GM21528 (cell line): ENCODE results near the gene SND1.

Experiments
- ATAC-seq: cut with Tn5 transposase; IDR thresholded peaks from one replicate; pipeline ENCODE4 v1.9.1; 2021; ENCODE audit warnings: mild to moderate bottlenecking, moderate library complexity; ENCODE audit not compliant: unreplicated experiment, low FRiP score

Gene SND1

DNA sequence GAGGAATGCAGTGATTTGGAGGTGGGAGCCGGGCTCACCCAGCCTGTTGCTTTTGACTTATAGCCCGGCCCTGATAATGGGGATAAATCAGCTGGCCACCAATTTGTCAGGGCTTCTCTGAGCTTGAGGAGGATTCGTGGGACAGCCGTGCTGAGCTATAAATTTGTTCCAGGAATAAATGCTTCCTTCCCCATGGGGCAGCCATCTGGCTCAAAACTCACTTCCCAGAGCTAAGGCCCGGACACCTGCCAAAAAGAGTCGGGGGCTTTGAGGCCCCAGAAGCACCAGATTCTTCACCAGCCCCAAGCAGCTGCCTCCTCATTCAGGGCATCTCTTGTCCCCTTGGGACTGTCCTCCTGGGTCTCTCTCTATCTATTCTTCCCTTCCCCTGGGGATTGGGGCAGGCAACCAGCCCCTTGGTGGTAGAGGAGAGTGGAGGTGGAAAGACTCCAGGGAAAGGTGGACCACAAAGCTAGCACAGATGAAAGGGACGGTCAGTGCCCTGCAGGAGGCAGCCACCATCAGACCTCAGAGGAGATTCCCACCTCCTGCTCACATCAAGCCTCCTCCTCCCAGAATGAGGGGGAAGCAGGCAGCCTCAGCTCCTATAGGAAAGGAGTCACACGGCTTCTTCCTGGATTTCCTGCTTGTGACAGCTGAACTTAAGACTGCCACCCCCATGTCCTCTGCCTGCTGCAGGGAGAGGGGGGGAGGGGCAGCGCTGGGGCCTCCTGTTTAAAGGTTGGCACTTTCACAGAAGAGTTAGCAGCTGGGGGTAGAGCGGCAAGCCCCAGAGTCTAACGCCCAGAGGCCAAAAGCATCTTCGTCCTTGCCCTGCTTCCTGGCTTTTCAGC is 423.5 kb downstream of the SND1 start:
- no peak for ATAC-seq

DNA sequence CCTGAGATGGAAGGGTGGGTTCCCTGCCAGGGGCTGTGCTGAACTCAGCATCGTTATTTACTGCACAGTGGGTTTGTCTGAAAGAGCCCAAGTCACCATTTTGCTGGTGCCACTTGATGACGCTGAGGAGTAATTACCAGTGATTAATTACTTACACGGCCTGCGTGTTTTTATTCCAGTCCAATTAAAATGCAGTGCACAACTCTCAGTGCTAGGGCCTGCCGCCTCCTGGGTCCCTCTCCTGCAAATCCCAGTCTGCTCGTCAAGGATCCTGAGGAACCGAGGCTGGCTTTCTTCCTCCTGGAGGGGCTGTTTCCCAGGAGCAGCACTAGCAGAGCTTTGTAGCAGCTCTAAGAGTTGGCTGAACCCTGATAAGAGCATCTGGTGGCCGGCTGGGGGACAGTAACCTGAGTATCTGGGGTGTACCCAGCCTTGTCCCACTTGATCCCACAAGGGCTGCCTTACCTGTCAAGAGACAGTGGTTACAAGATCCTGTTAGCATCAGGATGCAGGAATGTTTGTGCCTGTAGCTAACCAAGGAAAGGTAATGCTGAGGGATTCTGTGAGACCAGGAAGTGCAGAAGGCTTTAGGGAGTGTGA is 424.3 kb downstream of the SND1 start:
- ATAC-seq, result no peak

DNA sequence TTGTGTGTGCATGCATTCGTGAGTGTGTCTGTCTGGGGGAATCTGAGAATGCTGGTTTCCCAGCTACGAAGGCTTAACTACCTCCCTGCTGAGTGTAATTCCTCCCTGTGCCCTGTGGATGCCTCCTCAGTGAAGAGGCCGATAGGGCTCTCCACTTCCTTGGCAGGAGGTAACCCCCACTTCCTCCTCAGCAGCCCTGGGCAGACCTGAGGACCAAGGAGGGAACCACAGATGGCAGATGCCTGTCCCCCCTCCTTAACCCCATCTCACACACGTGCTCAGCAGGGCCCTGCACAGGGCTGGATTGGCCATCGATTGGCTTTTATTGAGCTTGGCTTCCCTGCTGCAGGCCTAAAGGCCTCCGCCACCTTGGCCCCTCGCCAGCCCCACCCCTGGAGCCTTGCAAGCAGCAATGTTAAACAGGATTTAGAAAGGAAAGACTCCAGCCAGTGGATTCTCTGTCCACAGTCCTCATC is 424.8 kb downstream of the SND1 start:
- no peak for ATAC-seq

DNA sequence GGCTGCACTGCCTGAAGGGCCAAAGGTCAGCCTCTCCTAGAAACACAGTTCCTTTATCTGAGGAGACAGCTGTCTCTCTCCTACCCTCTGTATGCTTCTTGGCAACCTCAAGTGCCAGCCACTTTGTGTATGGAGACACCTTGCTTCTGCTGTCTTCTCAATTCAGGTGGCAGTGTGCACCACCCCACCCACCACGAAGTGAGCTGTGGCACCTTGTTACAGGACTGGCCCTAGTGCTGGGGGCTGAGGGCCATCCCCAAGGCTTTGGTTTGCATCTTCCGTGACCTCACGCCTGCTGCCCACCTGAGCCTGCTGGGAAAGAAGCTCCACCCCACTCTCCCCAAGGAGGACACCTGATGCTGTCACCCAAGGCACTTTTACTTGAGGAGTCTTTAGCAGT is 426.3 kb downstream of the SND1 start:
- no peak for ATAC-seq

DNA sequence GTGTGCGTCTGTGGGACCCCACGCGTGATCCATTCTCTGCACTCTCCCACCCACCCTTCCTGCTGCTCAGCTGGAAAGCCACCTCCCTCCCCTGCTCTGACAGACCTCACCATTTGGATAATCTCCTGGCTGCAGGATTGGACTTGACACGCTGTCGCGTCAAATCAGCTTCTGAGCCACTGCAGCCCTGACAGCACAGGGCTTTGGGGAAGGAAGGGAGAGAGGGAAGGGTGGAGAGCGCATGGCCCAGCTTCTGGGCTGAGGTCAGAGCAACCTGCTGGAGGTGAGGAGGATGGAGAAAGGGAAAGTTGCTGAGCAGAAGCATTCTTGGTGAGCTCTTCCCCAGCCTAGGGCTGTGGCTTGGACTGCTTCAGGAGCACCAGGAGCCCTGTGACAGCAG is 428.2 kb downstream of the SND1 start:
- ATAC-seq, result no peak

DNA sequence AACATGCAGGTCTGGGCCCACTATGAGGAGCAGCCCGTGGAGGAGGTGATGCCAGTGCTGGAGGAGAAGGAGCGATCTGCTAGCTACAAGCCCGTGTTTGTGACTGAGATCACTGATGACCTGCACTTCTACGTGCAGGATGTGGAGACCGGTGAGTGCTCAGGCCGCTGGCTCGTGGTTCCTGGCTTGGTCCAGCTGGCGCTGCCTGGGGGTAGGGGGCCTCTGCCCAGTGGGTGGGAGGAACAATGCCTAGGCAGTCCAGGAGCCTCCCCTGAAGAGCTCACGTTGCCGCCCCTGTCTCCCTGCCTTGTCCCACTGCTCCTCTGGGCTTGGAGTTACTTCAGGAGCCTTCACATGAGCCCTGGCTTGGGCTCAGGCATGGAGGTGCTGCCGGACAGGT is 429.4 kb downstream of the SND1 start:
- ATAC-seq, result no peak

DNA sequence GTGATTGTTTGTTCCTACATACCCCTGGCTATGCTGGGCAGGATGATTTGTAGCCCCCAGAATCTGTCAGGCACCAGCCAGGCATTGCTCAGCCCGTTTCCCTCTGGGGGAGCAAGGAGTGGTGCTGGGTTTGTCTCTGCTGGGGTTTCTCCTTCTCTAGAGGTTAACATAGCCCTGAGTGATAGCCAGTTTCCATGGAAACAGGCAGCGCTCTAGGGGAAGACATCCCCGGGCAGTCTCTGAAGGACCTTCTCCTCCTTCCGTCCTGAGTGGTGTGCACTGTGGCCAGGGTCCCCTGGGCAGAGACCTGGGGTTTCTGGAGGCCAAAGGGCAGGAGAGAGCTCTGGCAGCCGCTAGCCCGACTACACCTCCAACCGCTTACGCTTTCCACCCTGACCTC is 429.8 kb downstream of the SND1 start:
- no peak for ATAC-seq

DNA sequence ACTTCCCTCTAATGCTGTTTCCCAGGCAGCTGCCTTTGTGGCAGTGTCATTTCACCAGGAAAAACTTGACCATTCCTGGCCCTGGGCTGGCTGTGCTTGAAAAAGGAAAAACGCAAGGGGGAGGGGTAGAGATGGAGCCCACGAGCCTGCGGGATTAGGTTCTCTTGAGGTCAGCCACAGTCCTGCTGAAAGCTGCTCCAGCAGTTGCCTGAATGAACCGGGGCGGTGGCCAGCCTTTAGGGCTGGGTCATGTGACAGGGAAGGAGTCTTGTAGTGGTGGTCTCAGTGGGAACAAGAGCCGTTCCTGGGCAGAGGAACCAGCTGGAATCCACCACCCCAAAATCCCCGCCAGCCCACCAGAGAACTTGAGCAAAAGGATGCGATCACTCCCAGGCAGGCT is 430.4 kb downstream of the SND1 start:
- ATAC-seq, result no peak

DNA sequence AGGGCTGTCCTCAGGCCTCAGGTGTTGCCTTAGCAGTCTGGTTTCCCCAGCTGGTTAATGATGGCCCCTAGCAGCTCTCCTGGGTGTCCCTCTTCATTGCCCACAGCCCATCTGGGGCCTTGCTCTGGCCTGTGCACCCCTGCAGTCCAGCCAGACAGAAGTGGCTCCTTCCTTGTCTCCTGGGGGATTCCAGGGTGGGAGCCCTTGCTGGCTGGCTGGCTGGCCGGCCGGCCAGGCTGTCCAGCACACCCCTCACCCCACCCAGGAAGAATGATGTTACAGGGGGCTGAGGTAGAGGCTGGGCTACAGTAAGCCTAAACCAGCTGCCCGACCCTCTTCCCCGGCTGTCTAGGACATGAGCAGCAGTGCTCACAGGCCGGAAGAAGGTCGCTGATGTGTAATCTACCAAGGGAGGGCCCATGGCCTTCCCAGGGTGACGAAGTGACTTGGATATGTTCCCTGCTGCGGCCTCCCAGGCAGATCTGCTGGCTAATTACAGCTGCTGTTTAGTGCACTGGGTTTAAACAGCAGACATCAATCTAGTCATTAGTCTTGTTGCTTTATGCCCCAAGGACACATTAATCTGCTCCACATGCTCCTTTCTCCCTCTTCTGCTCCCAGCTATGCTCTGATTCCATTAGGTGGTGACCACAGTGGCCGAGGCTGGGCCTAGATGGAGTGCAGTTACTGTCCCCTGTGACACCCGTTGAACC is 433.1 kb downstream of the SND1 start:
- no peak for ATAC-seq

DNA sequence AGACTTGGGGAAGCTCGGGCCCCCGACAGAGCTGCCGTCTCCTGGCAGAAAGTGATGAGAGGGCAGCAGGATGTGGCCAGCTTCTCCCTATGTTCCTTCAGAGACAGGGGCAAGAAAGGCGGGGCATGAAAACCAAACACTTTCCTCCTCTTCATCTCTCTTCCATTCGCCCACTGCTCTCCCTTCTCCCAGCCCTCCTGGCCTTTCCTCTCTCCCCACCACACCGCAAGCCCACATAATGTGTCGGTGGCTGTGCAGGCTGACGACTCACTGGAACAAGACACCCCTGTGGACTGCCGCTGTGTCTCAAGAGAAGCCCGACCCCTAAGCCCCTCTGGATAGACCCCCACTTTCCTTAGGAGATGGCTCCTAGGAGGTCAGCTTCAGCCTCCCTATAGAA is 438.5 kb downstream of the SND1 start:
- ATAC-seq, result no peak

DNA sequence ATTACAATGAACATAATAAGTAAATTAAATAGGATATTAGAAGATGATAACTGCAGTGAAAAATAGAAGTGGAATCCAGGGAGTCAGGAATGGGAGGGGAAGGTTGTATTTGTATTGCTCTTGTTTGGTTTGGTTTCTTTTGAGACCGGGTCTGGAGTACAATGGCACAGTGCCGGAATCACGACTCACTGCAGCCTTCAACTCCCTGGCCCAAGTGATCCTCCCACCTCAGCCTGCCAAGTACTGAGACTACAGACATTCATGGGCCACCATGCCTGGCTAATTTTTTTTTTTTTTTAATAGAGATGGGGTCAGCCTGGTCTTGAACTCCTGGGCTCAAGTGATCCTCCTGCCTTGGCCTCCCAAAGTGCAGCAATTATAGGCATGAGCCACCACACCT is 439.1 kb downstream of the SND1 start:
- no peak for ATAC-seq

DNA sequence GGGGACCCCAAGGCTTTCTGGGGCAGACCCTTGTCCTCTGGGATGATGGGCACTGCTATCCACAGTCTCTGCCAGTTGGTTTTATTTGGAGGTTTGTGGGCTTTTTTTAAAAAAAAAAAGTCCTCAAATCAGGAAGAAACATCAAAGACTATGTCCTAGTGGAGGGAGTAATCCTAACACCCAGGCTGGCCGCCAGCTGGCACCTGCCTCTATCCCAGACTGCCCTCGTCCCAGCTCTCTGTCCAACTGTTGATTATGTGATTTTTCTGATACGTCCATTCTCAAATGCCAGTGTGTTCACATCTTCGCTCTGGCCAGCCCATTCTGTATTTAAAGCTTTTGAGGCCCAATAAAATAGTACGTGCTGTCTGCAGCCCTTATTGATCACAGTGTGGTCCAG is 440.2 kb downstream of the SND1 start:
- ATAC-seq, result no peak

DNA sequence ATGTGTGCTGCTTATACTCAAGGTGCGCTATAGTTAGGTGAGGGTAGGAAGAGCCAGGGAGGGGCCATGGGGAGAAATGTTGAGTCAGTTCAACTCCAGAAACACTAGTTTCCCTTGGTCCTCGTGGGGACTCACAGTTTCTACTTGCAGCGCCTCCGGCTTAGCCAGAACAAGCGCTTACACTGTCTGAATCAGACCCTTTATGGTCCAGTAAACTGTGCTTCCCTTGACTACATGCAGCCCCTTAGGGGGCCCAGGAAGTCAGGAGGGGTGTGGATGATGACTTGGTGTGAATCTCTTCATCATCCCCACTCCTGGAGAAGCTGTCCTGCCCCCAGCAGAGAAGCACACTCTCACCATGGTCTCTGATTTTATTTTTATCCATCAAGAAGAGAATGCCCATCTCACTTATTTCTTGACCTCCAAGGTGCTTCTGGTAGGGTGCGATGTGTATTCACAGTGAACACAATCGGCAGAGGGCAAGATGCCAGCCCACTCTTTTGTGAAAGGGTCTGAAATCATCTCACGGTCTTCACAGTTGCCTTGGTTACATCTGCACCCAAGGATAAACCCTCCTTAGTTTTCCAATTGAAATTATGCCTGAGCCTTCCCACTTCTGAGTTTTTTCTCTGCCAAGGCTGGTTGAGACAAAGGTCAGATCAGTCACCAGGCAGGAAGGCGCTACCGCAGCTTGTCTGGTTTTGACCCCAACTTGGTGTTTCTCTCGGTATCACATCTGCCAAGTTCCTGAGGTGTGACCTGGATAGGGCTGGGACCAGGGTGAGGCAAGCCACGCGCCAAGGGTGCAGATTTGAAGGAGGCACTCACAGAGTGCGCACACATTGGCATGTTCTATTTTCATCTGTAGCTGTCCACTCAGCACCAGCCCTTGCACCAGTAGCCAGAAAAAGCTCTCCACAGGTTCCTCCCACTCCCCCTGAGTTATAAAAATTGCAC is 441.9 kb downstream of the SND1 start:
- no peak for ATAC-seq

DNA sequence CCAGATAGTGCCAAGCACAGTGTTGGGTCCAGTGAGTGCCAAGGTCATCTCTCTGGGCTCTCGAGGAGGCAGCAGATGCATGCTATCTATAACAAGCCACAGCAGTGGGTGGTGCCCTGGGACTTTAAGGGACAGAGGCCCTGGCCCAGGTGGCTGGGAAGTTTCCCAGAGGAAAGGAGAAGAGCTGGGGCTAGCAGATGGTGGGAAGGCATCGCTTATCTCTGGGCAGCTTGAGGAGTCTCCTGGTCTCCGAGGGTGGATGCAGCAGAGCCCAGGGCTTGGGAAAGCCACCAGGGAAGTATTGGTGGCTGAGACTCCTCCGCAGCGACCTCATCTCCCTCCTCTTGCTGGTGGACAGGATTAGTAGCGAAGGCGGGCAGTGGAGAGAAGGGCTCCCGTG is 442.7 kb downstream of the SND1 start:
- ATAC-seq, result no peak

DNA sequence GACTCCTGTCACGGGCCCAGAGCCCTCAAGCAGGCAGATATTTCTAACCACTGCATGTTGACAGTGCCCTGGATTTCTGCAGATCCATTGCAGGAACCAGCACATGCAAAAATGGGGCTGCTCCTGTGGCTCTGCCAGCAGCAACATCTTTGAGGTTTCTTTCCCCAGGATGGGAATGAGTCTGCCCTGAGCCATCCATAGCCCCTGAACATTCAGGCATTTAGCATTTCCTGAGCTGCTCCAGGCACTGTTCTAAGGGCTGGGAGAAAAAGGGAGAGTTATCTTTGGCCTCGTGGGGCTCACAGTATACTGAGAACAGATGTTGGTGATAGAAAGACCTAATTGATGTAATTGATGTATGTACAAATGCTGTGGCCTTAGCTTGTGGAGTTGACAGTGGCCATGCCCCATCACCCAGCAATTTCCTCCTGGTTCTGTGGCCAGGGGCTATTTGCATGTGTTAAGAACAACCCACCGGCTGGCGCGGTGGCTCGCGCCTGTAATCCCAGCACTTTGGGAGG is 445.3 kb downstream of the SND1 start:
- no peak for ATAC-seq

DNA sequence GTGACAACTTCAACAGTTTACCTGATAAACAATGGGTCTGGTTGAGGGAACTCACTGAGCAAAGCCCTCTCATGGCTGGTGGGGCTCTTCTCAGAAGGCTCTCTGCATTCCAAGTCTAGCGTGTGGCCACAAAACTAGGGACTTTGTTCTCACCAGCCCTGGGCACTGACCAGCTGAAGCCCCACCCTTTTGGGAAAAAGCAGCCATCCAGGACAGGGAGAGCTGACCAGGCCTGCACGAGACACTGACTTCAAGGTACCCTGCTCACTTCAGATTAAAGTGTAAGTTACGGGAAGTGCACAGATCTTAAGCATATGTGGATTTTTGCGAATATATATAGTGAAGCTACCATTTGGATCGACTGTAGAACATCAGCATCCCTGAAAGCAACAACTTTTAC is 446.6 kb downstream of the SND1 start:
- no peak for ATAC-seq

DNA sequence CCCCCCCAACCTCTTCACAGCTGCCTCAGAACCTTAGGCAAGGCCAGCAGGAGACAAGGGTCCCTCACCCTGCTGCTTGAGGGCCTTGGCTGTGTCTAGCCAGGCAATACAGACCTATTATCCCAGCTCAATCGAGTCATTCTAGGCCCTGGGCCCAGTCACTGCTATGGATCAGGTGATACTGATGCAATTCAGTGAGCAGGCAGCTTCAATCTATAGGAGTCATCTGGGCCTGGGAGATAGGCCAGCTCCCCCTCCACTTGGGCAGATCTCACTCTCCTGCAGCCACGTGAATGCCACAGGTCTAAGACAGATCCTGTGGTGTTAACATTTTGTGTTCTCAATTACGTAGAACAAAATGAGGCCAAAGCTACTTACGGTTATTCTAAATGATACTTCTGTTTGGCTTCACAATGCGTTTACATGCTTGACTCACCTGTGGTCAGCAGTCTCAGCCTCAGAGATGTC is 447.2 kb downstream of the SND1 start:
- ATAC-seq, result no peak

DNA sequence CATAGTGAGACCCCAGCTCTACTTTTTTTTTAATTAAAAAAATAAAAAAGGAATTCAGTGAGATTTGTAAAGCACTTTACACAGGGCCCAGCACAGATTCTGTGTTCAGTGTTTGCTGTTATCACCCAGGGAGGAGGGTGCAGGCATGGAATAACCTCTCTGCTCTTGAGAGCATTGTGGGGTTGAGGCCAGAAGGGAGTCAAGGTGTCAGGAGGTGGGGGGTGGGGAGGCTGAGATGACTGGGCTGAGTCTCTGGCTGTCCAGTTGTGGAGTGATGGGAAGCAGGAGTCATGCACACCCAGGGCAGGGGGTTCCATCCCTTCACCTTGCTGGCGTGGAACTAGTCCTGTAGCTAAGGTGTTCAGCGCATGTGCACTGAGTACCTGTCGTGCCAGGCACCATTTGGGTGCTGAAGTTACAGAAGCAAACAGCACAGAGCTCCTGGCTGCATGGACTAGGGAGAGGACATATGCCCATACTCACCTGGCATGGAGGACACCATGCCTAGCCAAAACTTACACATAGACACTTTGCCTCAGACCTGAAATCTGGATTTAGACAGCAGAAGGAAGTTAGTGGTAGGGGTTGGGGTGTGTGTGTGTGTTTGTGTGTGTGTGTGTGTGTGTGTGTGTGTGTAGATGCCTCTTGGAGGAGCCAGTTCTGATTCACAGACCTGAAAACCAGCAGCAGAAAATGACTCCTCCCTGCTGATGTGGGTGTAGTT is 448.4 kb downstream of the SND1 start:
- ATAC-seq, result no peak

DNA sequence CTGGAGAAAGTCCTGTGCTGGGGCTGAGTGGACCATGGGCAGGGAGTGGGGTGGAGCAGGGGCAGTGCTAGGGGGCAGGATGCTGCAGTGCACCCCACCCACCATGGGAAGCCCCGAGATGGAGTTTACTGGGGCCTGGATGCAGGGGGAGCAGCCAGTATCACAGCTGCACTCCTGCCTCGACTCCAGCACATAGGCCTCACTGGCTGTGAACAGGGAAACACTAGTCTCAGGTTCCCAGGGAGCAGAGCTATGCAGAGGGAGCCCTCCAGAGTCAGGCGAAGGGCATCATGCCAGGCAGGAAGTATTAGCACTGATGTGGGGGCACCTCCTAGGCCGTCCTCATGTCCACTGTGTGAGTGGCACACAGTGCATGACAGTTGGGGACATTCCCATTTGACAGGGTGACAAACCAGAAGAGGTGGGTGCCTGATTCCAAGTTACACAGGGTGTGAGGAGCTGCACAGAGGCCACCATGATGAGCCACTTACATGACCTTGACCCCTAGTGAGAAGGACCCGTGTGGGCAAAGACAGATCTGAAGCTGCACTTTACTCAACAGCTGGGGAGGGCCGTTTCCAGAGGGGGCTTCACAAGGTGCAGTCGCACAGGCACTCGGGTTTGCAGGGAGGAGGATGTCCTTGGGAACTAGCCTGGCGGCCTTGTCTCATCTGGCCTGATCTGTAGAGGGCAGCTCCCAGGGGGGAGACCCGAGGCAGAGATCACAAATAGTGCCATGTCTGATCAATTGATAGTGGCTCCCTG is 449.1 kb downstream of the SND1 start:
- no peak for ATAC-seq
